ENCODE measurements around the gene NDUFS6. TPM values are rescaled to one million over a fixed set of nuclear protein-coding genes. Genes with fewer than 3 reads are reported as not detected.

NDUFS6 gene
- polyA plus RNA-seq, 3 donors from 2014 or later, result 75.8 to 96.0 (median 89.8) TPM

DNA sequence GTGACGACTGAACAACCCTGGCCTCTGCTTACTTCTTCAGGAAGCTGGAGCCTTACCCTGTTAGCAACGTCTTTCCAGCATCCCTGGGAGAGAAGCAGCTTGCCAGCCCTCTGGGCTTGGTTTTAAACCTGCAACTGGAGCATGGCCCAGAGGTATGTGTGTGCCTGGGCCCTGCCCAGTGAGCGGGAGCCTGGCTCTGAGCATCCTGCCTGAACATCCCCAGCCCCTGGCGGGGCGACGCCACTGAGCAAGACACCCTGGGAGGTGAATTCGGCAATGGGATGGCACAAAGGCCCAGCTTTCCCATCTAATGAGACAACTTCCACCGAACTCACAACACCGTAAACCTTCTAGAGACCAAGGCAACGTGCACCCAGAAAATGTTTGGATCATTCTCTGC lies 57.9 kb downstream of the NDUFS6 start:
- Mint-ChIP-seq H3K27me3 (ENCODE audit: low read depth in 3 of 3) (peaks cover 4 to 6% (median 6%) of the 10 kb centered on the region in 3 donors), H3K36me3 (no peaks in the 10 kb centered on the region), H3K4me3 (no peak overlapping the region), H3K9me3 (no peaks in the 10 kb centered on the region), H3K27ac (no peak overlapping the region), H3K4me1 (no peaks in the 10 kb centered on the region)
- DNase-seq, result no peak

DNA sequence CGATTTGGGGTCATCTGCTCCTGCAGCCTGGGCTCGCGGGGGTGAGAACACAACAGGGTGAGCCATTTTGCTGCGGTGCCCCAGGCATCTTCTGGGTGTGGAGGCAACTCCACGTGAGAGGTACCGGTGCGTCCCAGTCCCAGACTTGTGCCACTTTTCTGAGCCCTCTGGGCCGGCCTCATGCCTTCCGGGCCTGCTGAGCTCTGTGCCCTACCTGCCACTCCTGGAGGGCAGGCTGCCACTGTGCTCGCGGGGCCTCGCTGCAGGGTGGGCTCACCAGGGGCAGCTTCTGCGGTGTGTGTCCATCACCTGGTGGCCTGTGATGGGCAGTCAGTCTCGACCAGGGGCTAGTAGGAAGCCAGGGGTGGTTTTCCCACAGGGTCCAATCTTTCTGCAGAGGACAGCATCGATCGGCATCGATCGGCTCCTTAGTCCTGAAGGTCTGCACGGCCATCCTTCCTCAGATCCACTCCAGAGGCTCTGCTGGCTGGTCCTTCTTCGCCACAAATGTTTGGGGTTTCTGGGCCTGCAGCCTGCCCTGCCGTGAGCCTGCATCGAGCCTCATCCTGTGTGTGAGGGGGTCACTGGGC lies 58.9 kb downstream of the NDUFS6 start:
- Mint-ChIP-seq H3K9me3 (no peaks in the 10 kb centered on the region), H3K27me3 (ENCODE audit: low read depth in 3 of 3) (peaks cover 2 to 9% (median 3%) of the 10 kb centered on the region in 3 donors), H3K36me3 (no peaks in the 10 kb centered on the region), H3K27ac (no peak overlapping the region), H3K4me3 (no peak overlapping the region), H3K4me1 (no peaks in the 10 kb centered on the region)
- DNase-seq, result no peak

DNA sequence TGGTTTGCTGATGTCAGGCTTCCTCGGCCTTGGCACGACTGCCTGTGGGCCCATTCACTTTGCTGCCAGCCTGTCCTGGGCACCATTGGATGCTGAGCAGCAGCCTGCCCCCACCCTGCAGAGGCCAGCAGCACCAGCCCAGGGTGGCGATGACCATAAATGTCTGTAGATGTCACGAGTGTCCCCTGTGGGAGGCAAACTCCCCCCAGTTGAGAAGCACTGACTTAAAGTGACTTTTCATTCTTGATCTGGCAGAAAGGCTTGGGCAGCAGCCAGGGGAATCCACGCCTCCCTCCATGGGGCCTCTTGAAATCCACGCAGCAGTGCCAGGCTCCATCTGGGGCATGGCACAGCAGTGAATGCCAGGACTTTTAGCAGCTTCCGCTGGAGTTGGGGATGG lies 59.7 kb downstream of the NDUFS6 start:
- no peak for DNase-seq
- H3K27me3 Mint-ChIP-seq (ENCODE audit: low read depth in 3 of 3), result peaks cover under 1 to 9% (median 4%) of the 10 kb centered on the region in 3 donors
- no peaks in the 10 kb centered on the region for H3K9me3 Mint-ChIP-seq
- H3K27ac Mint-ChIP-seq, result no peak overlapping the region
- H3K4me3 Mint-ChIP-seq, result no peak overlapping the region
- H3K36me3 Mint-ChIP-seq, result no peaks in the 10 kb centered on the region
- H3K4me1 Mint-ChIP-seq, result no peaks in the 10 kb centered on the region

DNA sequence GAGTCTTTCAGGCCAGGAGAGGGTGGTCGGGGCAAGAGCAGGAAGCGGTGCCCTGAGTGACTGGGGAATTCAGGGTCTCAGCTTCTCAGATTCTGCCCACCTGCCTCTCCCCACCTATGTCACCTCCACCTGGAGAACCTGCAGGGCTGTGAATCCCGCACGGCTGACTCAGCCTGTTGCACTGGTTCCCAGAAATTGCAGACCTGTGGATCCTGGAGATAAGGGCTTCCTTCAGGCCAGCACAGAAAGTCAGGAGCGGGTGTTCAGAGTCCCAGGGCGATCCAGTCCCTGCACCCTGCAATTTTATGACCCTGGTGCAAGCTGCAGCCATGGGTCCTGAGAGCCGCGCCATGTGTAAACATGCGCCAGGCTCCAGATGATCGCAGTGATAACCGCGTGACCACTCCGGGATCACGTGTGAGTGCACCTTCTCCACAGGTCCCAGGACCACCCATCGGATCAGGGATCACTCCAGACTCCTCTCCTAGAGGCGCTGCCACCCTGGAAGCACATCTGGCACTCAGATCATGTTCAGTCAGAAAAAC lies 63.8 kb downstream of the NDUFS6 start:
- Mint-ChIP-seq H3K36me3 (no peaks in the 10 kb centered on the region), H3K9me3 (no peaks in the 10 kb centered on the region), H3K4me1 (no peaks in the 10 kb centered on the region), H3K4me3 (no peak overlapping the region), H3K27me3 (ENCODE audit: low read depth in 3 of 3) (peaks cover 4 to 8% (median 4%) of the 10 kb centered on the region in 3 donors), H3K27ac (no peak overlapping the region)
- no peak for DNase-seq

DNA sequence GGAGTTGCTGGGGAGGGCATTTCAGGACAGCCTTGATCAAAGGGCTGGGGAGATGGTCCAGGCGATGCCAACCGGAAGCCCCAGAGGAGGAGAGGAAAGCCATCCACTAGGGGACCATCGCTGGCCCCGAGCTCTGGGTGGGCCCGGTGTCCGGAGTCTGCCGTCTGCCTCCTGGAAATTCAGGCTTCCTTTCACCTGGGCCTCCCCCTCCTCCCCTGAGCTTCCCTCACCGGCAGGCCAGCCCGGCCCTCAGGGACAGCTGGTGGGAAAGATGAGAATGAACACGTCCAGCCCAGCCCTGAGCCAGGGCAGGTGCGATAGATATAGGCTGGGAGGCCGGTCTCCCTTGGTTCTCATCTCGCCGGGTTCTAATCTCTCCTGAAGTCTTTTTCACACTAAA lies 64.3 kb downstream of the NDUFS6 start:
- Mint-ChIP-seq H3K4me3 (no peak overlapping the region), H3K27ac (no peak overlapping the region), H3K36me3 (no peaks in the 10 kb centered on the region), H3K4me1 (no peaks in the 10 kb centered on the region), H3K27me3 (ENCODE audit: low read depth in 3 of 3) (peaks cover 4 to 8% (median 4%) of the 10 kb centered on the region in 3 donors), H3K9me3 (no peaks in the 10 kb centered on the region)
- DNase-seq, result no peak

Other genes starting within 250 kb of the NDUFS6 start
- gene MRPL36, start 1.6 kb upstream of the NDUFS6 start, polyA plus RNA-seq, result 100 to 1,000 TPM in 1 of 3 donors, 10 to 100 TPM in 2; 86.5 to 142 (median 87.6) TPM
- not detected for gene IRX4, start 81.5 kb downstream of the NDUFS6 start, polyA plus RNA-seq

Data from immature natural killer cell (primary cell).